Astrocyte (in vitro differentiated cells and primary cell): ENCODE measurements around the gene IFNE.

Experiments used
- EZH2 ChIP-seq: IDR thresholded peaks from 2 replicates; pipeline ENCODE4 v1.6.1; 2012; ENCODE audit warnings: mild to moderate bottlenecking, low read length, inconsistent platforms; ENCODE audit not compliant: insufficient read depth
- TF ChIP-seq, protein P1 (sequence below): IDR thresholded peaks from 2 replicates; pipeline ENCODE4 v1.5.1; 2011; ENCODE audit warnings: low read depth, mild to moderate bottlenecking, inconsistent platforms, low read length, moderate library complexity; ENCODE audit not compliant: insufficient read depth

DNA sequence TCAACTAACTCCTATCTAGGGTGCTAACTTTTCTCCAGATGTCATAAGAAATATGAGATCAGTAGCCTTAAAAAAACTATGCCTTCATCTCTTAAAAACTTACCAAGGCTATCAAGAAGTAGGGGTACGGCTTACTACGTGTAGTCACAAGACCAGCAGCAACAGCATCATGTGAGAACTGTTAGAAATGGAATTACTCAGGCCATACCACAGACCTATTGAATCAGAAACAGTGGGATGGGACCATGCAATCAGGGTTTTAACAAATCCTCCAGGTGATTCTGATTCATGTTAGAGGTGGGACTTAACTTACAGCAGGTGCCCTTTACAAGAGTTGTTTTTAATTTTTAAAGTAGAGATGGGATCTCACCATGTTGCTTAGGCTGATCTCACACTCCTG, 4.6 kb downstream of the IFNE start:
- TF ChIP-seq, protein P1, sequence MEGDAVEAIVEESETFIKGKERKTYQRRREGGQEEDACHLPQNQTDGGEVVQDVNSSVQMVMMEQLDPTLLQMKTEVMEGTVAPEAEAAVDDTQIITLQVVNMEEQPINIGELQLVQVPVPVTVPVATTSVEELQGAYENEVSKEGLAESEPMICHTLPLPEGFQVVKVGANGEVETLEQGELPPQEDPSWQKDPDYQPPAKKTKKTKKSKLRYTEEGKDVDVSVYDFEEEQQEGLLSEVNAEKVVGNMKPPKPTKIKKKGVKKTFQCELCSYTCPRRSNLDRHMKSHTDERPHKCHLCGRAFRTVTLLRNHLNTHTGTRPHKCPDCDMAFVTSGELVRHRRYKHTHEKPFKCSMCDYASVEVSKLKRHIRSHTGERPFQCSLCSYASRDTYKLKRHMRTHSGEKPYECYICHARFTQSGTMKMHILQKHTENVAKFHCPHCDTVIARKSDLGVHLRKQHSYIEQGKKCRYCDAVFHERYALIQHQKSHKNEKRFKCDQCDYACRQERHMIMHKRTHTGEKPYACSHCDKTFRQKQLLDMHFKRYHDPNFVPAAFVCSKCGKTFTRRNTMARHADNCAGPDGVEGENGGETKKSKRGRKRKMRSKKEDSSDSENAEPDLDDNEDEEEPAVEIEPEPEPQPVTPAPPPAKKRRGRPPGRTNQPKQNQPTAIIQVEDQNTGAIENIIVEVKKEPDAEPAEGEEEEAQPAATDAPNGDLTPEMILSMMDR = no peak
- no peak for TF ChIP-seq EZH2
